Measurements from ENCODE around the gene ALG12. TPM values are rescaled to one million over a fixed set of nuclear protein-coding genes. Genes with fewer than 3 reads are reported as not detected.

ALG12 gene
- total and polyA plus RNA-seq, 2 of the 13 experiments (the other 11 are each of a cell fraction or from before 2014, with no cell fraction given): 7.8 to 15.8 TPM

DNA sequence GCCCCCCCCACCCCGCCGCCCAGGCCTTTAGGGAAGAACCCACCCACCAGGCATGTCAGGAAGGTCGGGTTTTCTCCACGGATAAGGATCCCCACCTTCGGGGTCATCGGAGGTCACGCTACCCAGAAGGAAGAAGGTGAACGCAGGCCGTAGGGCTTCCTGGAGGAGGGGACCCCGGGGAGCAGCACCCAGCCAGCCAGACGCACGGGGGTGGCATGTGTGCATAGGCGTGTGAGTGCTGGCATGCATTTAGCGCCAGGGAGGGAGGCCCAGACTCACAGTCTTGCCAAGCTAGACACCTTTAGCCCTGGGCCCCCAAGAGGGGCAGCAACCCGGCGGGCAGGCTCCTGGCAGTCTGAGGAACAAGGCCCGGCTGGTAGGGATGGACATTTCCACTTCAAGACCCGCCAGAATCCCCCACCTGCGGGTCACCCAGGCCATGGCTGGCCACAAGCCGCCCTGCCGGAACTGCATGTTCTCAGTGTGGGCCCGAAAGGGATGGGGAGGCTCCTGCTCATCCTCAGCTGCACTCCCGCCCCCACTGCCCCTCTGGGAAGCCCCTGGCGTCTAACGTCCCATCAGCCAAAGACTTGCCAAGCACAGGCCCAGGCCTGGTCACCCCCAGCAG, 25.6 kb upstream of the ALG12 start (continued):
- no peak for TF ChIP-seq CBX1 (IDR thresholded peaks at IDR 0.05; ENCODE audit: low read depth)
- TF ChIP-seq, protein P1, sequence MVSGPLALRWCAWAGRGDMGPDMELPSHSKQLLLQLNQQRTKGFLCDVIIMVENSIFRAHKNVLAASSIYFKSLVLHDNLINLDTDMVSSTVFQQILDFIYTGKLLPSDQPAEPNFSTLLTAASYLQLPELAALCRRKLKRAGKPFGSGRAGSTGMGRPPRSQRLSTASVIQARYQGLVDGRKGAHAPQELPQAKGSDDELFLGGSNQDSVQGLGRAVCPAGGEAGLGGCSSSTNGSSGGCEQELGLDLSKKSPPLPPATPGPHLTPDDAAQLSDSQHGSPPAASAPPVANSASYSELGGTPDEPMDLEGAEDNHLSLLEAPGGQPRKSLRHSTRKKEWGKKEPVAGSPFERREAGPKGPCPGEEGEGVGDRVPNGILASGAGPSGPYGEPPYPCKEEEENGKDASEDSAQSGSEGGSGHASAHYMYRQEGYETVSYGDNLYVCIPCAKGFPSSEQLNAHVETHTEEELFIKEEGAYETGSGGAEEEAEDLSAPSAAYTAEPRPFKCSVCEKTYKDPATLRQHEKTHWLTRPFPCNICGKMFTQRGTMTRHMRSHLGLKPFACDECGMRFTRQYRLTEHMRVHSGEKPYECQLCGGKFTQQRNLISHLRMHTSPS (CRISPR knock-in tag; IDR thresholded peaks at IDR 0.05; ENCODE audit: low read depth): 0 out of 2 replicates have a peak, but pooled peaks have one; percentile 19
- TF ChIP-seq CERS6 (CRISPR knock-in tag; IDR thresholded peaks at IDR 0.05): 0 out of 2 replicates have a peak, but pooled peaks have one; percentile 56
- 0 out of 2 replicates have a peak, but pooled peaks have one; percentile 36 for TF ChIP-seq PCBP1 (IDR thresholded peaks at IDR 0.05; ENCODE audit: borderline replicate concordance, low read depth, low read length)
- TF ChIP-seq ZNF296 (CRISPR knock-in tag; conservative IDR thresholded peaks at IDR 0.05): no peak
- no peak for TF ChIP-seq HHEX (CRISPR knock-in tag; IDR thresholded peaks at IDR 0.05)
- no peak for TF ChIP-seq SMAD9 (CRISPR knock-in tag; IDR thresholded peaks at IDR 0.05)
- TF ChIP-seq ZNF451 (CRISPR knock-in tag; IDR thresholded peaks at IDR 0.05): peak; percentile 82; the same call in 1 of the 2 replicates
- no peak for TF ChIP-seq NPAS2 (CRISPR knock-in tag; IDR thresholded peaks at IDR 0.05; ENCODE audit: borderline replicate concordance)
- TF ChIP-seq SRF (IDR thresholded peaks at IDR 0.05; ENCODE audit: low read depth, low read length): no peak
- TF ChIP-seq, protein P2, sequence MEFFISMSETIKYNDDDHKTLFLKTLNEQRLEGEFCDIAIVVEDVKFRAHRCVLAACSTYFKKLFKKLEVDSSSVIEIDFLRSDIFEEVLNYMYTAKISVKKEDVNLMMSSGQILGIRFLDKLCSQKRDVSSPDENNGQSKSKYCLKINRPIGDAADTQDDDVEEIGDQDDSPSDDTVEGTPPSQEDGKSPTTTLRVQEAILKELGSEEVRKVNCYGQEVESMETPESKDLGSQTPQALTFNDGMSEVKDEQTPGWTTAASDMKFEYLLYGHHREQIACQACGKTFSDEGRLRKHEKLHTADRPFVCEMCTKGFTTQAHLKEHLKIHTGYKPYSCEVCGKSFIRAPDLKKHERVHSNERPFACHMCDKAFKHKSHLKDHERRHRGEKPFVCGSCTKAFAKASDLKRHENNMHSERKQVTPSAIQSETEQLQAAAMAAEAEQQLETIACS (CRISPR knock-in tag; IDR thresholded peaks at IDR 0.05): no peak
- TF ChIP-seq, protein P3, sequence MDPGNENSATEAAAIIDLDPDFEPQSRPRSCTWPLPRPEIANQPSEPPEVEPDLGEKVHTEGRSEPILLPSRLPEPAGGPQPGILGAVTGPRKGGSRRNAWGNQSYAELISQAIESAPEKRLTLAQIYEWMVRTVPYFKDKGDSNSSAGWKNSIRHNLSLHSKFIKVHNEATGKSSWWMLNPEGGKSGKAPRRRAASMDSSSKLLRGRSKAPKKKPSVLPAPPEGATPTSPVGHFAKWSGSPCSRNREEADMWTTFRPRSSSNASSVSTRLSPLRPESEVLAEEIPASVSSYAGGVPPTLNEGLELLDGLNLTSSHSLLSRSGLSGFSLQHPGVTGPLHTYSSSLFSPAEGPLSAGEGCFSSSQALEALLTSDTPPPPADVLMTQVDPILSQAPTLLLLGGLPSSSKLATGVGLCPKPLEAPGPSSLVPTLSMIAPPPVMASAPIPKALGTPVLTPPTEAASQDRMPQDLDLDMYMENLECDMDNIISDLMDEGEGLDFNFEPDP (CRISPR knock-in tag; conservative IDR thresholded peaks at IDR 0.05): no peak
- TF ChIP-seq BATF2 (CRISPR knock-in tag; IDR thresholded peaks at IDR 0.05): no peak
- TF ChIP-seq ZSCAN30 (CRISPR knock-in tag; IDR thresholded peaks at IDR 0.05): no peak
- TF ChIP-seq ZNF629 (CRISPR knock-in tag; conservative IDR thresholded peaks at IDR 0.05): no peak
- TF ChIP-seq ZNF282 (IDR thresholded peaks at IDR 0.05; ENCODE audit: partially characterized antibody): no peak
- TF ChIP-seq, protein P4, sequence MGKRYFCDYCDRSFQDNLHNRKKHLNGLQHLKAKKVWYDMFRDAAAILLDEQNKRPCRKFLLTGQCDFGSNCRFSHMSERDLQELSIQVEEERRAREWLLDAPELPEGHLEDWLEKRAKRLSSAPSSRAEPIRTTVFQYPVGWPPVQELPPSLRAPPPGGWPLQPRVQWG (CRISPR knock-in tag; IDR thresholded peaks at IDR 0.05; ENCODE audit: borderline replicate concordance, low read depth): no peak
- TF ChIP-seq ZKSCAN1 (IDR thresholded peaks at IDR 0.05; ENCODE audit: low read length): no peak
- 0 out of 2 replicates have a peak, but pooled peaks have one; percentile 19 for TF ChIP-seq HES4 (CRISPR knock-in tag; IDR thresholded peaks at IDR 0.05; ENCODE audit: borderline replicate concordance)
- TF ChIP-seq PRPF4 (IDR thresholded peaks at IDR 0.05; ENCODE audit: low read depth, low read length, poor library complexity, severe bottlenecking): no peak
- 0 out of 2 replicates have a peak, but pooled peaks have one; percentile 28 for TF ChIP-seq ZNF430 (CRISPR knock-in tag; IDR thresholded peaks at IDR 0.05)
- TF ChIP-seq ZNF512 (CRISPR knock-in tag; IDR thresholded peaks at IDR 0.05): no peak
